Smooth muscle cell (in vitro differentiated cells): Measurements from ENCODE around the gene ABCB9. TPM values are rescaled to one million over a fixed set of nuclear protein-coding genes. Genes with fewer than 3 reads are reported as not detected.

Experiments used
- DNase-seq: peaks from one replicate; lab custom pipeline; 2025; ENCODE audit not compliant: unreplicated experiment; lab: John Stamatoyannopoulos, UW
- H2AFZ ChIP-seq: fragments of 200-600 bp; sonication (generic); 2 replicates; pipeline ENCODE4 v1.6.0; 2016; ENCODE audit warnings: antibody characterized with exemption, low read depth, mild to moderate bottlenecking
- H3F3A ChIP-seq: fragments of 200-600 bp; sonication (generic); 2 replicates; pipeline ENCODE4 v1.6.0; 2017; ENCODE audit warnings: antibody characterized with exemption, low read depth
- H3K27ac ChIP-seq: fragments of 200-600 bp; sonication (generic); 2 replicates; pipeline ENCODE4 v1.5.1; 2016; ENCODE audit warnings: low read depth, mild to moderate bottlenecking
- H3K27me3 ChIP-seq: fragments of 200-600 bp; sonication (generic); 2 replicates; pipeline ENCODE4 v1.6.1; 2016; ENCODE audit warnings: low read depth, mild to moderate bottlenecking
- H3K36me3 ChIP-seq: fragments of 200-600 bp; sonication (generic); 2 replicates; pipeline ENCODE4 v1.5.1; 2016; ENCODE audit warnings: low read depth
- H3K4me1 ChIP-seq: fragments of 200-600 bp; sonication (generic); 2 replicates; pipeline ENCODE4 v1.5.1; 2016; ENCODE audit warnings: low read depth
- H3K4me2 ChIP-seq: fragments of 200-600 bp; sonication (generic); 2 replicates; pipeline ENCODE4 v1.6.0; 2016; ENCODE audit warnings: mild to moderate bottlenecking
- H3K4me3 ChIP-seq: fragments of 200-600 bp; sonication (generic); 2 replicates; pipeline ENCODE4 v1.5.1; 2016; ENCODE audit warnings: mild to moderate bottlenecking
- H3K79me2 ChIP-seq: fragments of 200-600 bp; sonication (generic); 2 replicates; pipeline ENCODE4 v1.6.0; 2016; ENCODE audit warnings: low read depth, mild to moderate bottlenecking
- H3K9ac ChIP-seq: fragments of 200-600 bp; sonication (generic); 2 replicates; pipeline ENCODE4 v1.6.0; 2016; ENCODE audit warnings: low read depth
- H3K9me3 ChIP-seq: fragments of 200-600 bp; sonication (generic); replicated peaks from 2 replicates; pipeline ENCODE4 v1.5.1; 2016; ENCODE audit warnings: low read depth
- H4K20me1 ChIP-seq: fragments of 200-600 bp; sonication (generic); 2 replicates; pipeline ENCODE4 v1.6.0; 2016; ENCODE audit warnings: low read depth
- CTCF ChIP-seq: fragments of 200-600 bp; sonication (generic); IDR thresholded peaks from 2 replicates; pipeline ENCODE4 v1.5.1; 2017; ENCODE audit warnings: borderline replicate concordance, mild to moderate bottlenecking, antibody characterized with exemption; ENCODE audit not compliant: insufficient read depth, poor library complexity, severe bottlenecking
- WGBS: methylation state at CpG from one replicate; pipeline ENCODE4 v1.1.7; 2016; ENCODE audit warnings: low lambda C conversion rate; 5-methylcytosine and 5-hydroxymethylcytosine counted together
- polyA plus RNA-seq: library from polyadenylated mRNA; unstranded; fragments of >200 nt; fragmentation: Nextera tagmentation; extraction: Ambion mirVana; gene quantifications from 2 replicates; pipeline ENCODE4 v1.2.1, GENCODE V29; 2016
- total RNA-seq: library from RNA; depleted of rRNA; stranded (reverse); fragments of >200 nt; gene quantifications from 2 replicates; pipeline ENCODE4 v1.2.3, GENCODE V29; 2014

The ABCB9 gene
- total and polyA plus RNA-seq, 2 experiments from 2014 or later: 8.0 to 8.2 TPM

- H3K9ac ChIP-seq: peak within 1 kb of the TSS; percentile 99
- peak; percentile 54 for DNase-seq
- peak within 1 kb of the TSS; percentile 89 for H3K27ac ChIP-seq
- no peak for TF ChIP-seq CTCF
- no peaks in the 10 kb centered on the region for H3K27me3 ChIP-seq
- no peaks in the 10 kb centered on the region for H3K36me3 ChIP-seq
- H3F3A ChIP-seq: peaks cover 32% of the 10 kb centered on the region
- peaks cover 42% of the 10 kb centered on the region for H4K20me1 ChIP-seq
- peaks cover 28% of the 10 kb centered on the region for H3K4me1 ChIP-seq
- WGBS: 19% methylated on average over 69 of the region's 81 CpGs
- H2AFZ ChIP-seq: peak within 1 kb of the TSS; percentile 44
- H3K79me2 ChIP-seq: peaks cover 40% of the 10 kb centered on the region
- peak within 1 kb of the TSS; percentile 93 for H3K4me2 ChIP-seq
- H3K4me3 ChIP-seq: peak within 1 kb of the TSS; percentile 92
- H3K9me3 ChIP-seq: no peaks in the 10 kb centered on the region
Observed at GRCh38 chr12:122895704-122896636, 70.3 kb downstream of the ABCB9 start, which contains the start of gene VPS37B. Gene VPS37B (minus strand): TSS chr12:122896124. CDS start chr12:122896062, 62 bp downstream.

- no peak for TF ChIP-seq CTCF
- H3K79me2 ChIP-seq: peaks cover 47% of the 10 kb centered on the region
- H3K27ac ChIP-seq: peak overlapping the region; percentile 89
- H3K4me3 ChIP-seq: peak overlapping the region; percentile 92
- no peaks in the 10 kb centered on the region for H3K36me3 ChIP-seq
- peaks cover 32% of the 10 kb centered on the region for H3K4me1 ChIP-seq
- no peaks in the 10 kb centered on the region for H3K27me3 ChIP-seq
- H3K4me2 ChIP-seq: peak overlapping the region; percentile 93
- peak overlapping the region; percentile 44 for H2AFZ ChIP-seq
- peak overlapping the region; percentile 99 for H3K9ac ChIP-seq
- no peaks in the 10 kb centered on the region for H3K9me3 ChIP-seq
- peaks cover 34% of the 10 kb centered on the region for H3F3A ChIP-seq
- peaks cover 48% of the 10 kb centered on the region for H4K20me1 ChIP-seq
- 6% methylated on average over 9 of the region's 9 CpGs for WGBS
- no peak for DNase-seq
Observed at GRCh38 chr12:122895320-122895703, 71.0 kb downstream of the ABCB9 start.

GRCh38 chr12:122894193-122895121, 71.8 kb downstream of the ABCB9 start:
- Histone ChIP-seq H3K79me2 (peaks cover 55% of the 10 kb centered on the region), H3K4me1 (peaks cover 32% of the 10 kb centered on the region), H3F3A (peaks cover 43% of the 10 kb centered on the region), H2AFZ (no peak overlapping the region), H3K36me3 (no peaks in the 10 kb centered on the region), H3K9ac (peak overlapping the region; percentile 99), H3K4me3 (peak overlapping the region; percentile 92), H4K20me1 (peaks cover 57% of the 10 kb centered on the region), H3K9me3 (no peaks in the 10 kb centered on the region), H3K4me2 (peak overlapping the region; percentile 93), H3K27ac (peak overlapping the region; percentile 89), H3K27me3 (no peaks in the 10 kb centered on the region)
- TF ChIP-seq CTCF: no peak
- DNase-seq: no peak
- 53% methylated on average over 15 of the region's 15 CpGs for WGBS
